Measurements from ENCODE around the gene MTG2. TPM values are rescaled to one million over a fixed set of nuclear protein-coding genes. Genes with fewer than 3 reads are reported as not detected.

Gene MTG2
- total RNA-seq, 1 experiment from 2014 or later = 56.8 TPM

DNA sequence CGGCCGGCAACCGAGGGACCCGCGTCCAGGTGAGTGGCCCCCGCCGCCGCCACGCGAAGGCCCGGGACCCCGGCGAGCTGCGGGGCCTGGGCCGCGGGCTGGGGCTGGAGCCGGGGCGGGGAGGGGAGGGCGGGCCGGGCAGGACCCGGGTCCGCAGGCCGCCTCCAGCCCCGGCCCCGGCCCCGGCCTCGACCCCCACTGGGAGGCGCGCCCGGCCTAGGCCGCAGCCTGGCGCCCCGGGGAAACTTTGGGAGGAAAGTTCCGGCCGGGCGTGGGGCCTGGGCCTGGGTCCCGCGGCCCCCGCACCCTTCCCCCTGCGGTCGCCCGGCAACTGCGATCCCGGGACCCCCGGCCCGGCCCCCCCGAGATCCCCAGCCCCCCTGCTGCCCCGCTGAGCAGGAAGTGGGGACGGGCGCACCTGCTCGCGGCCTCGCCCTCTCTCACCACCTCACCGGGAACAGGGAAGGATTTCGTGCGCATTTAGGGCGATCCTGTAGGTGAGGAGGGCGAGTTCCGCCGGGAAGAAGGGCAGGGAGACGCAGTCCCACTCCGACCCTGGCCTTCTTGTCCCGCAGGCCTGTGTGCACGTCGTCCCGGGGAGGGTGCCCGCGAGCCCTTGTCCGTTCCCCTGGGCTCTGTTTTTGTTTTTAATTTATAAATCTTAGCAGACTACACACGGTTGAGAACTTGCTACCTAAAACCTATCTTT, 55.9 kb downstream of the MTG2 start:
- H3K27ac ChIP-seq (ENCODE audit: low read length) = peak overlapping the region; percentile 86
- BruUV-seq (replicated peaks) = no TSS peak
- H3K4me1 ChIP-seq (ENCODE audit: control insufficient read depth, insufficient read depth, low read length) = 0 out of 2 replicates have a peak, but pooled peaks cover 3% of the 10 kb centered on the region
- DNase-seq (ENCODE audit: low read depth, low spot score) (no peak), ATAC-seq (peak; percentile 30)
- H3K9me3 ChIP-seq (ENCODE audit: control insufficient read depth, insufficient read depth, low read depth, low read length) = no peaks in the 10 kb centered on the region
- H3K36me3 ChIP-seq (ENCODE audit: control insufficient read depth, insufficient read depth, low read length) = peaks cover 4% of the 10 kb centered on the region; the same call in 1 of the 2 replicates
- no peak for TF ChIP-seq POLR2AphosphoS5 (IDR thresholded peaks at IDR 0.05; ENCODE audit: low read depth, low read length)
- no peak for TF ChIP-seq TCF7L2 (IDR thresholded peaks at IDR 0.05; ENCODE audit: low read depth, low read length)
- TF ChIP-seq, protein P1, sequence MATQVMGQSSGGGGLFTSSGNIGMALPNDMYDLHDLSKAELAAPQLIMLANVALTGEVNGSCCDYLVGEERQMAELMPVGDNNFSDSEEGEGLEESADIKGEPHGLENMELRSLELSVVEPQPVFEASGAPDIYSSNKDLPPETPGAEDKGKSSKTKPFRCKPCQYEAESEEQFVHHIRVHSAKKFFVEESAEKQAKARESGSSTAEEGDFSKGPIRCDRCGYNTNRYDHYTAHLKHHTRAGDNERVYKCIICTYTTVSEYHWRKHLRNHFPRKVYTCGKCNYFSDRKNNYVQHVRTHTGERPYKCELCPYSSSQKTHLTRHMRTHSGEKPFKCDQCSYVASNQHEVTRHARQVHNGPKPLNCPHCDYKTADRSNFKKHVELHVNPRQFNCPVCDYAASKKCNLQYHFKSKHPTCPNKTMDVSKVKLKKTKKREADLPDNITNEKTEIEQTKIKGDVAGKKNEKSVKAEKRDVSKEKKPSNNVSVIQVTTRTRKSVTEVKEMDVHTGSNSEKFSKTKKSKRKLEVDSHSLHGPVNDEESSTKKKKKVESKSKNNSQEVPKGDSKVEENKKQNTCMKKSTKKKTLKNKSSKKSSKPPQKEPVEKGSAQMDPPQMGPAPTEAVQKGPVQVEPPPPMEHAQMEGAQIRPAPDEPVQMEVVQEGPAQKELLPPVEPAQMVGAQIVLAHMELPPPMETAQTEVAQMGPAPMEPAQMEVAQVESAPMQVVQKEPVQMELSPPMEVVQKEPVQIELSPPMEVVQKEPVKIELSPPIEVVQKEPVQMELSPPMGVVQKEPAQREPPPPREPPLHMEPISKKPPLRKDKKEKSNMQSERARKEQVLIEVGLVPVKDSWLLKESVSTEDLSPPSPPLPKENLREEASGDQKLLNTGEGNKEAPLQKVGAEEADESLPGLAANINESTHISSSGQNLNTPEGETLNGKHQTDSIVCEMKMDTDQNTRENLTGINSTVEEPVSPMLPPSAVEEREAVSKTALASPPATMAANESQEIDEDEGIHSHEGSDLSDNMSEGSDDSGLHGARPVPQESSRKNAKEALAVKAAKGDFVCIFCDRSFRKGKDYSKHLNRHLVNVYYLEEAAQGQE (IDR thresholded peaks at IDR 0.05; ENCODE audit: insufficient read depth in 1 of 2, low read depth in 2 of 2, low read length in 1 of 2) = no peak
- no peak for TF ChIP-seq SIN3A (IDR thresholded peaks at IDR 0.05; ENCODE audit: borderline replicate concordance, insufficient read depth, low read depth, low read length)
- TF ChIP-seq, protein P2, sequence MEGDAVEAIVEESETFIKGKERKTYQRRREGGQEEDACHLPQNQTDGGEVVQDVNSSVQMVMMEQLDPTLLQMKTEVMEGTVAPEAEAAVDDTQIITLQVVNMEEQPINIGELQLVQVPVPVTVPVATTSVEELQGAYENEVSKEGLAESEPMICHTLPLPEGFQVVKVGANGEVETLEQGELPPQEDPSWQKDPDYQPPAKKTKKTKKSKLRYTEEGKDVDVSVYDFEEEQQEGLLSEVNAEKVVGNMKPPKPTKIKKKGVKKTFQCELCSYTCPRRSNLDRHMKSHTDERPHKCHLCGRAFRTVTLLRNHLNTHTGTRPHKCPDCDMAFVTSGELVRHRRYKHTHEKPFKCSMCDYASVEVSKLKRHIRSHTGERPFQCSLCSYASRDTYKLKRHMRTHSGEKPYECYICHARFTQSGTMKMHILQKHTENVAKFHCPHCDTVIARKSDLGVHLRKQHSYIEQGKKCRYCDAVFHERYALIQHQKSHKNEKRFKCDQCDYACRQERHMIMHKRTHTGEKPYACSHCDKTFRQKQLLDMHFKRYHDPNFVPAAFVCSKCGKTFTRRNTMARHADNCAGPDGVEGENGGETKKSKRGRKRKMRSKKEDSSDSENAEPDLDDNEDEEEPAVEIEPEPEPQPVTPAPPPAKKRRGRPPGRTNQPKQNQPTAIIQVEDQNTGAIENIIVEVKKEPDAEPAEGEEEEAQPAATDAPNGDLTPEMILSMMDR (IDR thresholded peaks at IDR 0.05) = no peak
- no peaks in the 10 kb centered on the region for H3K27me3 ChIP-seq (ENCODE audit: control insufficient read depth, insufficient read depth, low read length)
- peak overlapping the region; percentile 73 to 79 for H3K4me3 ChIP-seq (ENCODE audit: low read depth in 2 of 2, low read length in 2 of 2)
- in situ Hi-C loops (cut with HindIII; ENCODE audit: low pct_unique_long_range_greater_than_20kb, low sequenced_read_pairs) = no loop called here
- ChIA-PET POLR2A (interaction anchor here (0.5 kb wide), 1 partner anchor 51 kb away, joined by 3 read pairs; no protein-coding TSS in a partner anchor), CTCF (no interaction called here)
- intact Hi-C loops (cut with micrococcal nuclease; ENCODE audit: unreplicated experiment) = no loop called here

DNA sequence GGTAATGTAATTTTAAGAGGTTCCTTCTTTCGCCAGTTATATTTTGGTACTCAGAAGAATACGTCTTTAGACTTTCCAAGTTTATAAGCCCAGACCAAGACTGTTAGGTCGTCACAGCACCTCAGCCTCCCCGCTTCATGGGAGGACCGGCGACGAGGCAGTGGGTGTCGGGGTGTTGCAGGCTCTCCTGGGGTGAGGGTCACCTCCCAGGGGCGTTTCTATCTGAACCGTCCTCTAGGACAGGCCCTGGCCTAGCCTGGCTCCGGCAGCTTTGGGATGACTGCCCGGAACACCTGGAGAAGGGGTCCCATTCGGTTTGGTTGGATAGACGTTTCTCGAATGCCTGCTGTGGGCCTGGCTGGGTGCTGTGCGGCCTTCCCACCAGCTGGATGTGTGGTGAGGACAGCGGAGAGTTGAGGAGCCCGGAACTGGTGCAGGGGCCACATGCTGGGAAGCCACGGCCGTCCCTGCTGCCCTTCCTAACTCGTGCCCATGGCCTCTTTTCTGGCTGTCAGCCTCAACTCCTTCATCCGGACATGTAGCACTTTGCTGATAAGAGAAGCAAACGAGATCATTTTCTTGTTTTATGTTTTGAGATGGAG, 56.6 kb downstream of the MTG2 start:
- no peaks in the 10 kb centered on the region for H3K9me3 ChIP-seq (ENCODE audit: control insufficient read depth, insufficient read depth, low read depth, low read length)
- intact Hi-C loops (cut with micrococcal nuclease; ENCODE audit: unreplicated experiment) = no loop called here
- ChIA-PET POLR2A (no interaction called here), CTCF (no interaction called here)
- no peak for TF ChIP-seq TCF7L2 (IDR thresholded peaks at IDR 0.05; ENCODE audit: low read depth, low read length)
- TF ChIP-seq, protein P2 (IDR thresholded peaks at IDR 0.05) = no peak
- TF ChIP-seq SIN3A (IDR thresholded peaks at IDR 0.05; ENCODE audit: borderline replicate concordance, insufficient read depth, low read depth, low read length) = no peak
- TF ChIP-seq POLR2AphosphoS5 (IDR thresholded peaks at IDR 0.05; ENCODE audit: low read depth, low read length) = no peak
- TF ChIP-seq, protein P1 (IDR thresholded peaks at IDR 0.05; ENCODE audit: insufficient read depth in 1 of 2, low read depth in 2 of 2, low read length in 1 of 2) = no peak
- peak overlapping the region; percentile 86 for H3K27ac ChIP-seq (ENCODE audit: low read length)
- peaks cover 4% of the 10 kb centered on the region; the same call in 1 of the 2 replicates for H3K36me3 ChIP-seq (ENCODE audit: control insufficient read depth, insufficient read depth, low read length)
- peak overlapping the region; percentile 73 to 79 for H3K4me3 ChIP-seq (ENCODE audit: low read depth in 2 of 2, low read length in 2 of 2)
- DNase-seq (ENCODE audit: low read depth, low spot score) (no peak), ATAC-seq (no peak)
- no peaks in the 10 kb centered on the region for H3K27me3 ChIP-seq (ENCODE audit: control insufficient read depth, insufficient read depth, low read length)
- BruUV-seq (replicated peaks) = no TSS peak
- in situ Hi-C loops (cut with HindIII; ENCODE audit: low pct_unique_long_range_greater_than_20kb, low sequenced_read_pairs) = no loop called here
- 0 out of 2 replicates have a peak, but pooled peaks cover 3% of the 10 kb centered on the region for H3K4me1 ChIP-seq (ENCODE audit: control insufficient read depth, insufficient read depth, low read length)
